Measurements from ENCODE around the gene KCTD16.
A peak's percentile ranks its signal among the peaks of the same experiment; 100 is the strongest.

KCTD16 gene

DNA sequence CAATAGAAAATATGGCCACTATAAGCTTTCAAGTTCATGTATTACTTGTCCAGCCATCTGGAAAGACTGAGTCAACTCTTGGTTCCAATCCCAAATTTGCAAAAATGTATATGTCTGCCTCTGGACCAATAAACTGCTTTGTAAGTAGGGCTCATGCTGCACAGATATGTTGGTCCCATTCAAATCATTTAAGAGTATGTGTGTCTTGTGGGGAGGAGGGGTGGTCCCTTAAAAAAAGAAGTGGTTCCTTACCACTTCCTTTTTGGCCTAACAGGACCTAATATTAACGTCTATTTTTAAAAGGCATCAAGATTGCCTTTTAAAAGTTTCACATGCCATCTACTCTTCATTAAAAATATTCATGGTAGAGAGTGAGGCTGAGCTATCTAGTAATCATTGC lies 214.9 kb downstream of the KCTD16 start:
- TF ChIP-seq, protein P1, sequence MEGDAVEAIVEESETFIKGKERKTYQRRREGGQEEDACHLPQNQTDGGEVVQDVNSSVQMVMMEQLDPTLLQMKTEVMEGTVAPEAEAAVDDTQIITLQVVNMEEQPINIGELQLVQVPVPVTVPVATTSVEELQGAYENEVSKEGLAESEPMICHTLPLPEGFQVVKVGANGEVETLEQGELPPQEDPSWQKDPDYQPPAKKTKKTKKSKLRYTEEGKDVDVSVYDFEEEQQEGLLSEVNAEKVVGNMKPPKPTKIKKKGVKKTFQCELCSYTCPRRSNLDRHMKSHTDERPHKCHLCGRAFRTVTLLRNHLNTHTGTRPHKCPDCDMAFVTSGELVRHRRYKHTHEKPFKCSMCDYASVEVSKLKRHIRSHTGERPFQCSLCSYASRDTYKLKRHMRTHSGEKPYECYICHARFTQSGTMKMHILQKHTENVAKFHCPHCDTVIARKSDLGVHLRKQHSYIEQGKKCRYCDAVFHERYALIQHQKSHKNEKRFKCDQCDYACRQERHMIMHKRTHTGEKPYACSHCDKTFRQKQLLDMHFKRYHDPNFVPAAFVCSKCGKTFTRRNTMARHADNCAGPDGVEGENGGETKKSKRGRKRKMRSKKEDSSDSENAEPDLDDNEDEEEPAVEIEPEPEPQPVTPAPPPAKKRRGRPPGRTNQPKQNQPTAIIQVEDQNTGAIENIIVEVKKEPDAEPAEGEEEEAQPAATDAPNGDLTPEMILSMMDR (IDR thresholded peaks at IDR 0.05; ENCODE audit: insufficient read depth, low read length, poor library complexity, severe bottlenecking): no peak
- no peaks in the 10 kb centered on the region for H3K27me3 ChIP-seq (replicated peaks; ENCODE audit: control insufficient read depth, insufficient read depth, low read length)
- no peak overlapping the region for H3K4me3 ChIP-seq (replicated peaks; ENCODE audit: low read depth, low read length)
- DNase-seq (ENCODE audit: extremely low read depth, insufficient read length): no peak
- H3K36me3 ChIP-seq (ENCODE audit: control insufficient read depth, insufficient read depth, low read length): no peaks in the 10 kb centered on the region

DNA sequence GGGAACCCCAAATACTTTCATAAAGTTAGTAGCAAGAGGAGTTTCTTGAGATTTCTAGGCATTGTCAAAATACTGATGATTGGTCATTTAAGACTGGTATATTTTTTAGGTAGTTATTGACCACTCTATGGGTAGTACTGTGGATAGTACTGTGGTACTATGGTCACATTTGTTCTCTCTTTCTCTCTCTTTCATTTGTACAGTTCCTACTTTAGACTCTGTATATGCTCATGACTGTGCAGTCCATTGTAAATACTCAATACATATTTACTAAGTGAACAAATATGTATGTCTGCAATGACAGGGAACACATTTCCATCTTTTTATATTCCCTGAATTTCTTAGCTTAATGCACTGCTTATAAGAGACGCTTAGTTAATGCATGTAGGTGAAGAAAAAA lies 215.6 kb downstream of the KCTD16 start:
- Histone ChIP-seq H3K4me3 (replicated peaks; ENCODE audit: low read depth, low read length) (no peak overlapping the region), H3K27me3 (replicated peaks; ENCODE audit: control insufficient read depth, insufficient read depth, low read length) (no peaks in the 10 kb centered on the region), H3K36me3 (ENCODE audit: control insufficient read depth, insufficient read depth, low read length) (no peaks in the 10 kb centered on the region)
- TF ChIP-seq, protein P1 (IDR thresholded peaks at IDR 0.05; ENCODE audit: insufficient read depth, low read length, poor library complexity, severe bottlenecking): no peak
- DNase-seq (ENCODE audit: extremely low read depth, insufficient read length): no peak

DNA sequence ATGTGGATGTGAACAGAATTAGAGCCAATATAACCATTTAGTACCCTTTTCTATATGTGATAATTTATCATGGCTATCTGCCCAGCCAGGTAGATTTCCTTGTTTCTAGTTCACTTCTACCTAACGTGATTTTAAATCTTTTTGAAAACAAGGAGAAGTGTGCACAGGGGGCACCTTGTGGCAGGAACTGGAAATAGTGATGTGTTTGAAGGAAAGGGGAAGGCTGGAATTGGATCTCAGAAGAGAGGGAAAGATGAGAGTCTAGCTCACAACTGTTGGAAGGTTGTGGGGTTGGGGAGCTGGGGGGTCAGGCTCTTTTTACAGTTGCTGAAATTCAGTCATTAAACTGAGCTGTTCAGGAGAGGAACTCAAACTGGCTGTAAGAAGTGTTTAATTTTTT lies 219.5 kb downstream of the KCTD16 start:
- TF ChIP-seq, protein P1 (IDR thresholded peaks at IDR 0.05; ENCODE audit: insufficient read depth, low read length, poor library complexity, severe bottlenecking): peak; percentile 16
- H3K27me3 ChIP-seq (replicated peaks; ENCODE audit: control insufficient read depth, insufficient read depth, low read length): no peaks in the 10 kb centered on the region
- H3K4me3 ChIP-seq (replicated peaks; ENCODE audit: low read depth, low read length): no peak overlapping the region
- no peaks in the 10 kb centered on the region for H3K36me3 ChIP-seq (ENCODE audit: control insufficient read depth, insufficient read depth, low read length)
- DNase-seq (ENCODE audit: extremely low read depth, insufficient read length): no peak

DNA sequence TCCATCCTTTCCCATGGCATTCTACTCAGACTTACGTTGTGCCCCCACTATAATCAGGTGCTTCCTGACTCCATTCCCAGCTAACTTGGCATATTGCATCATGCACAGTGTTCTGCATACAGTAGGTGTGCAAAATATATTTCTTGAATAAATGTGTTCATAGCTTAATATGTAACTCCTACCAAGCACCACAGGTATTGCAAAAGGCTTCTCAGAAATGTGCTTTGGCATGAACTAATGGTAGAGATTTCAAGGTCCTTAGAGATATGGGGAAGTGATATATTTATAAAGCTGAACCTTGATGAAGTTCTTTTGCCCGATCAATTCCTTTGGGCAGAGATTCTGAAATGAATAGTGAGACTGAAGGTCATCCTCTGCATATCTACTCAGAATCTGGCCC lies 220.4 kb downstream of the KCTD16 start:
- TF ChIP-seq, protein P1 (IDR thresholded peaks at IDR 0.05; ENCODE audit: insufficient read depth, low read length, poor library complexity, severe bottlenecking): no peak
- H3K36me3 ChIP-seq (ENCODE audit: control insufficient read depth, insufficient read depth, low read length): no peaks in the 10 kb centered on the region
- DNase-seq (ENCODE audit: extremely low read depth, insufficient read length): no peak
- H3K4me3 ChIP-seq (replicated peaks; ENCODE audit: low read depth, low read length): no peak overlapping the region
- H3K27me3 ChIP-seq (replicated peaks; ENCODE audit: control insufficient read depth, insufficient read depth, low read length): no peaks in the 10 kb centered on the region

DNA sequence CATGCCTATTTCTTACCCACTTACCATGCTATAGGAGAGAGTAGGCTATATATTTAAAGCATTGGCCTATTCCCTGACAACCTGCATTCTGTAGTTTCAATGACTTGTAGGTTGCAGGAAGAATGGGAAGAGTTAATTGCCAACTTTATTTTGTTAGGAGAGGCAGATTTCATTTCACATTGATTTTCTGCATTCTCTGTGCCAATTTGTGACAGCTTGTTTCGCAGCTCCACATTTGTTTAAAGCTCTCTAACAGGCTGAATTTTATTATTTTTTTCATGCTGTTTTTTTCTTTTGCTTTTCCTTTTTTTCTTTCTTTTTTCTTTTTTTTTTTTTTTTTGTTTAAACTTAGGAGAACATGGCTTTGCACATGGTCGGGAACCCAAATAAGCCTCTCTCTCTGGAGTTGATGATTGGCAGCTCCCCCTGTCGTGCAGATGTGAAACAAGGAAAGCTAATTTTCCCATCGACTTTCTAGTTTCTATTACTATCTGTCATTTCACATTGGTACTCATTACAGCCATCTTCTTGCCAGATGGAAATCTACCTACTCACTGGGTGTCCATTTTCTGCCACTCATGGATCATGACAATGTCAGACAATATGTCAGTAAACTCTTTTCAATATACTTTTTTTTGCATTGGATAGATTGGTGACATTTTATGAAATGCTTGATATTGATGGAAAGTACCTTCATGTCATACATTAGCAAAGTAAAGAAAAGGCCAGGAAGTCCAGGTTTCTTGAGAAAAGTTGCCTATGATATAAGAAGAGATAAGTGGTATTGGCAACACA lies 223.2 kb downstream of the KCTD16 start:
- TF ChIP-seq, protein P1 (IDR thresholded peaks at IDR 0.05; ENCODE audit: insufficient read depth, low read length, poor library complexity, severe bottlenecking): no peak
- H3K36me3 ChIP-seq (ENCODE audit: control insufficient read depth, insufficient read depth, low read length): no peaks in the 10 kb centered on the region
- H3K4me3 ChIP-seq (replicated peaks; ENCODE audit: low read depth, low read length): no peak overlapping the region
- H3K27me3 ChIP-seq (replicated peaks; ENCODE audit: control insufficient read depth, insufficient read depth, low read length): no peaks in the 10 kb centered on the region
- DNase-seq (ENCODE audit: extremely low read depth, insufficient read length): no peak
